Stimulated activated naive CD4-positive, alpha-beta T cell treated with Interleukin-2 at 50 U/mL for 16 hours (primary cell): ENCODE measurements around the gene RBM6.
"Not testable (repeated sequence)": the region's sequence is repeated elsewhere in the genome, so short reads cannot be mapped to it uniquely, and the experiment has no call there.

Source experiments
- DNase-seq: peaks from one replicate; lab custom pipeline; 2025; lab: John Stamatoyannopoulos, UW

RBM6 gene

DNA sequence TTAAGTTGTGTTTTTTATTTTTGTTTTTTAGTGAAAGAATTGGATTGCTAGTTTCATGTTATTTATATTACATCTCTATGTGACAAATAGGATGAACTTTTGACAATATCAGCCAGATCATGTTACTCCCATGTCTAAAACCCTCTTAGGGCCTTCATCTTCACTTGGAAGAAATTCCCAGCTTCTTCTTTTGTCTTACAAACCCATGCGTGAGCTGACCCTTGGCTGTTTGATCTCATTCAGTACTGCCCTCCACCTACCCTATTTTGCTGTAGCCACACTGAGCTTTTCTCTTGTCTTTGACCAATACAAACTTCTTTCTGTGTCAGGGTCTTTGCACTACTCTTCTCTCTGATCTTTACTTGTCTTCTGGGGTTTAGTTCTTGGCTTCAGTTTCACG lies 37.0 kb downstream of the RBM6 start:
- DNase-seq, result no peak

DNA sequence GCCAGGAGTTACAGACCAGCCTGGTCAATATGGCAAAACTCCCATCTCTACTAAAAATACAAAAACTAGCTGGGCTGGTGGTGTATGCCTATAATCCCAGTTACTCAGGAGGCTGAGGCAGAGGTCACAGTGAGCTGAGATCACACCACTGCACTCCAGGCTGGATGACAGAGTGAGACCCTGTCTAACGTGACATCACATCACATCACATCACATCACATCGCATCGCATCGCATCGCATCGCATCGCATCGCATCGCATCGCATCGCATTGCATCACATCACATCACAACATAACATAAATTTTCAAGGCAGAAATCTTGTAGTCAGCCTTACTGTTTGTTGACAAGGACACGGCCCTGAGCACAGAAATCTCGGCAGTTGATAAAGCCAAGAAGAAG lies 44.4 kb downstream of the RBM6 start:
- DNase-seq, result no peak

- no peak for DNase-seq
Measured at GRCh38 chr3:49992326-49992725, 52.4 kb downstream of the RBM6 start.

DNA sequence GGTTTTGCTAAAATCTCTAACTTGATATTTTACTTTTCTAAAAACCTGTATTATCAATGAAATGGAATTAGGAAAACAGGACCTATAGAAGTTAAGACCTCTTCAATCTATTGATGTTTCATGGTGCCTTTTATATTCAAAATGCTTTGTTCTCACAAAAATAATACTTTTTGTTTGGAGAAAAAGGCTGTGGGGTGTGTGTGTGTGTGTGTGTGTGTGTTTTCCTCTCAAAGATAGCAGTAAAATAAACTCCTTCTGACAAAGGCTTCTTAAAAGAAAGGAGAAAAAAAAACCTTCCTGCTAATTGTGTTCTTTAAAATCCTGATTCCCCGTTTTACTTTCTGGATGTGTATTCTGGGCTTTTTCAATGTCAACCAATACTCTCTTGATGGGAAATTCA lies 54.5 kb downstream of the RBM6 start:
- no peak for DNase-seq

- no peak for DNase-seq
Measured at GRCh38 chr3:49996016-49996415, 56.1 kb downstream of the RBM6 start.

GRCh38 chr3:49997862-49998261 lies 57.9 kb downstream of the RBM6 start:
- no peak for DNase-seq

DNA sequence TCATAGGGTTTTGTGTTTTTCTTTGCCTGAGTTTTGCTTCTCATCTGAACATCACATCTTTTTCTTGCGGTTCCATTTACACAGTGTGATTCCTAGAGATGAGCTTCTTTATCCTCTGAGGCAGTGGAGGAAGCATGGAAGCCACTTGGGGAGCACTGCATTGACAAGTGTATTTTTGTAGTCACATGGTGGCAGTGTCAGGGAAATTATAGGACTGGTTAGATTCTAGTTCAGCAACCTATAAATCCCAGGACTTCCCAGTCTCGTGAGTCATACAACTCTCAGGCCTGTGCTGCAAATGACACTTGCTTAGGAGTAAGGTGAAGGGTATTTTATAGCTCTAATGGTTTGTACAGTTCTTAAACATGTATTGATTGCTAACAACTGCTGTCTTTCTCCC lies 58.4 kb downstream of the RBM6 start:
- no peak for DNase-seq

GRCh38 chr3:50001511-50001910 lies 61.6 kb downstream of the RBM6 start:
- no peak for DNase-seq

DNA sequence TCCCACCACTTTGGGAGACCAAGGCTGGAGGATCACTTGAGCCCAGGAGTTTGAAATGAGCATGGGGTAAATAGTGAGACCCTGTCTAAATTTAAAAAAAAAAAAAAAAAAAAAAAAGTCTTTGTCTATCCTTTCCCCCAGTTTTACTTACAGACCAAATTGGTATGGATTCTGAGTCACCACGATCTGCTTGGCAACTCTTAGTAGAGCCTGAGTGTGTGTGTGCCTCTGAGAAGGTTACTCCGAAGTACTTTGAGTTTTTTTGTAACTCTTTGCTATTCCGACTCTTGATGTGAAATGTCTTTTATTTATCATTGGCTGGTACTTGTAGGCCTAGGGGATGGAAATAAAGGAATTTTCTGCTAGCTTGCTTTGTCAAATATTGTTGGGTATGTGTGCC lies 63.3 kb downstream of the RBM6 start:
- DNase-seq, result no peak

DNA sequence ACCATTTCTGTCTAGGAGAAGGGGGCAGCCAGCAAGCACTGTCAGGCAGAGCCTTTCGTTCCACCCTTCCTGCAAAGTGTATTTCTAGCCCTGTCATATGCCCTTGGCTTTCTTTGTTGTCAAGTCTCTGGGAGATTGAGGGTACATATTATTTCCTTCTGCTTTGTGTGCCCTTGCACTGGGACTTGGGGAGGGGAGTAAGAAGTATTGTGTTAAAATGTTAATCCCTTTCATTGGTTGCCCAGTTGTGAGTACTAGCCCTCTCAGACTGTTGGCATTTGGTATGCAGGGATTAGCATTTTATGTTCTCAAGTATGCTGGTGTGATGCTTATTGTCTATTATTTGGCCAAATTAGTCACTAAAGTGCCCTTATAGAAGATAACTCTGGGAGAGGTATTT lies 63.9 kb downstream of the RBM6 start:
- DNase-seq, result no peak

DNA sequence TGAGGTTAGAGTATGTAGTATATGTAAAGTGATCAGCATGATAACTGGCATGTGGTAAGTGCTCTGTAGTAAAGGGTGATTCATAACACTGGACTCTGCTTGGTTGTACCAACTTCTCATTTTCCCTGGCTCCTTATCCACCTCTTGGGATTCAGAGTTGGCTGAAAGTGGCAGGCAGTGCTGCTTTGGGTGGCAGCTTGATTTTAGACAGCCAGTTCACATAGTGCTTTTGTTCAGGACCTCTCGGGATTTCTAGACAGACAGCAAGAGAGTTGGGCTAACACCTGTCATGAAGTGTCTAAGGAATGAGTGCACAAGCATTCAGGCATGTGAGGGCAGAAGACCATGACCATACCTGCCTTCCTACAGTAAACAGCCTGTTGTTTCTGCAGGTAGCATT lies 69.0 kb downstream of the RBM6 start:
- no peak for DNase-seq

DNA sequence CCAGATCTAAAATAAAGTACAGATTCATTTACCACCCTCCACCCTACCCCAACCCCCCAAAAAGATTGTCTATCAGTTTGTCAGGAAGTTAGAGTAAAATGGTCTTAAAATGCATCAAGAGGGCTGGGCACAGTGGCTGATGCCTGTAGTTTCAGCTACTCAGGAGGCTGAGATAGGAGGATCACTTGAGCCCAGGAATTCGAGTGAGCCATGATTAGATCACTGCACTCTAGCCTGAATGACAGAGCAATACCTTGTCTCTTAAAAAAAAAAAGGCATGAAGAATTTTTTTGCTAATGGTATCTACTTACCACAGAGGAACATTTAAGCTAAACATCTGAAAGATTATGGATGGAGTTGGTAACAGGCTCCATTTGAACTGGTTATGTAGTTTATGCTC lies 71.0 kb downstream of the RBM6 start:
- DNase-seq, result no peak

DNA sequence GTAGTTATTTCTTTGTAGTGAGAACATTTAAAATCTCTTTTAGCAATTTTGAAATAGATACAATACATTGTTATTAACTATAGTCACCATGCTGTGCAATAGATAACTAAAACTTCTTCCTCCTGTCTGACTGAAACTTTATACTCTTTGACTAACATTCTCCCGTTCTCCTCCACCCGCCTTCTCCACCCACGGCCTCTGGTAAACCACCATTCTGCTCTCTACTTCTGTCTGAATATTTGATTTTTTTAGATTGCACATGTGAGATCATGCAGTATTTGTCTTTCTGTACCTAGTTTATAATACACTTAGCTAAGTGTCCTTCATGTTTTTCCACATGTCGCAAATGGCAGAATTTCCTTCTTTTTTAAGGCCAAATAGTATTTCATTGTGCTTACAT lies 76.0 kb downstream of the RBM6 start:
- DNase-seq, result no peak

- no peak for DNase-seq
Measured at GRCh38 chr3:50028346-50028745, 88.4 kb downstream of the RBM6 start.

- DNase-seq, result not testable (repeated sequence)
Measured at GRCh38 chr3:50031201-50031600, 91.3 kb downstream of the RBM6 start.

GRCh38 chr3:50044976-50045375 lies 105.0 kb downstream of the RBM6 start:
- DNase-seq, result no peak

DNA sequence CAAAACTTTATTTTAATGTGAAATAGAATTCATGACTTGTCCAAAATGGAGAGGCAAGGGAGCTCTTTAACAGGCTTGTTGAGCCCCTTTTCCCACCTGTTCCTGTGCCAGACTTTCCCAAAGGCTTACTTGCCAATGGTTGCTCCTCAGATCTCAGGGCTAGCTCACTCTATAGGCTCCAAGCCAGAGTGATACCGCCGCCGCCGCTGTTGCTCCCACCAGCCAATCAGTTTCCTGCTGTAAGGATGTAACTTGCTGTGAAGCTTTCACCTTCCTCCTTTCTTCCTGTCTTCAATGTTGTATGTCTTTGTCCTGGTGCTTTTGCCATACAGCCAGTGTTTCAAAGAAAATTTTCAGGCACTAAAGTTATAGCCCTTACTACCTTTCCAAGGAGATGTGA lies 107.5 kb downstream of the RBM6 start:
- DNase-seq, result no peak

GRCh38 chr3:50050361-50050760 lies 110.4 kb downstream of the RBM6 start:
- DNase-seq, result no peak

GRCh38 chr3:50057756-50058155 lies 117.8 kb downstream of the RBM6 start:
- no peak for DNase-seq

DNA sequence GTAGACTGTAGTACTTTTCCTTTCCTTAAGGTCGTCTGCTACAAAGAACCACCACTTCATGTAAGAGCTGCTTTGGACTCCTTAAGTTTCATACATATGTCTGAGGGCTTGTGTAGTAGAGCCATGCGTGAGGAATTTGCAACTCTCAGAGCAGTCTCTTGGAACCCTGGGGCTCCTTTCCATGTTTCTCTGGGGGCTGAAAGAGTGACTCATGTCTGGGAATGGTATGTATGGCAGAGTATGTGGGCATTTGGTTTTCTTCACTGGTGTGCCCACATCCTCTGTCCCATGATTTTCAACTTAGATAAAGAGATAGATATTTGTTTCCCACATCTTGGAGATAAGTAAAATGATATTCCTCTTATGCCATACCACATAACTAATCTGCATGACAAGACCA lies 128.2 kb downstream of the RBM6 start:
- no peak for DNase-seq

GRCh38 chr3:50078091-50078490 lies 138.1 kb downstream of the RBM6 start:
- no peak for DNase-seq

DNA sequence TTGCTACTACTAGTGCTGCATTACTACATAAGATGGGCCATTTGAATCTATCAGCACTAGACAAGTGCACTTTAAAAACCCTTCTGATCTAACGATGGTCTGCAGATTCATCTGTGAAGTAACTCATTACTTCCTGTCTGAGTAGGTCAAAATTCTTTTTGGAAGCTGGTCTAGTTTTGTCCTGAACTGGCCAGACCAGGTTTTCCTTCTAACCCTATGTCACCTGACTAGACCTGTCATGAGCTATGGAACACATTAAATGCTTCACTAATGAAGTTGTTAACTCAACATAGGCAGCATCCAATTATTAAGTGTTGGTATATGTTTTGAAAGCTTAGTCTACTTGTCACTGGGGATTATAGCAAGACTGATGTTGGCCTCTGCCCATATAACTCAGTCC lies 138.7 kb downstream of the RBM6 start:
- DNase-seq, result no peak

GRCh38 chr3:50084951-50085350 lies 145.0 kb downstream of the RBM6 start:
- DNase-seq, result not testable (repeated sequence)

- DNase-seq, result peak; percentile 94
Measured at GRCh38 chr3:50088725-50089608, 149.0 kb downstream of the RBM6 start, which contains the start of gene RBM5. RBM5 (plus strand) TSS chr3:50088919; CDS start chr3:50090435, 1,516 bp downstream.
